Activated CD4-positive, alpha-beta T cell treated with anti-CD3 and anti-CD28 coated beads, Interleukin-2, amount 50 U/mL, for 48 hours (primary cell): ENCODE data around the gene TMPRSS13.

Experiments used
- DNase-seq, 2 experiments: peaks; one replicate each; pipeline ENCODE4 v3.0.0-alpha.2; 2020

TMPRSS13 gene

GRCh38 chr11:117910525-117910924, 18.7 kb downstream of the TMPRSS13 start:
- no peak for DNase-seq

GRCh38 chr11:117909611-117910382, 19.4 kb downstream of the TMPRSS13 start:
- DNase-seq, result no peak

- DNase-seq, result no peak
These were observed 20.1 kb downstream of the TMPRSS13 start for GRCh38 chr11:117908959-117909610.

GRCh38 chr11:117908109-117908895, 20.9 kb downstream of the TMPRSS13 start:
- DNase-seq, result no peak

GRCh38 chr11:117907276-117908108, 21.7 kb downstream of the TMPRSS13 start:
- DNase-seq, result peak; percentile 68 to 76

- DNase-seq, result no peak
These were observed 22.5 kb downstream of the TMPRSS13 start for GRCh38 chr11:117906710-117907109.

- no peak for DNase-seq
These were observed 23.1 kb downstream of the TMPRSS13 start for GRCh38 chr11:117906126-117906525.

- DNase-seq, result no peak
These were observed 23.7 kb downstream of the TMPRSS13 start for GRCh38 chr11:117905524-117905923.

GRCh38 chr11:117903505-117904382, 25.5 kb downstream of the TMPRSS13 start:
- DNase-seq, result no peak

GRCh38 chr11:117902001-117902845, 27.0 kb downstream of the TMPRSS13 start:
- no peak for DNase-seq

GRCh38 chr11:117901601-117902000, 27.6 kb downstream of the TMPRSS13 start:
- no peak for DNase-seq

GRCh38 chr11:117900720-117901440, 28.3 kb downstream of the TMPRSS13 start:
- DNase-seq, result no peak

- DNase-seq, result no peak
These were observed 29.0 kb downstream of the TMPRSS13 start for GRCh38 chr11:117900121-117900648.

- no peak for DNase-seq
These were observed 31.1 kb downstream of the TMPRSS13 start for GRCh38 chr11:117898059-117898458.

GRCh38 chr11:117892651-117893050, 36.6 kb downstream of the TMPRSS13 start:
- no peak for DNase-seq

- DNase-seq, result no peak
These were observed 37.8 kb downstream of the TMPRSS13 start for GRCh38 chr11:117891362-117891761.

GRCh38 chr11:117888139-117888566, 41.0 kb downstream of the TMPRSS13 start:
- no peak for DNase-seq

GRCh38 chr11:117887431-117888138, 41.6 kb downstream of the TMPRSS13 start:
- DNase-seq, result no peak

- no peak for DNase-seq
These were observed 43.4 kb downstream of the TMPRSS13 start for GRCh38 chr11:117885777-117886176.
